Muscle layer of colon (tissue), 2 donors: Measurements from ENCODE around the gene KCNIP1.

ENCODE experiments used
- H3K27ac ChIP-seq: one replicate; pipeline ENCODE4 v1.7.0; 2013; ENCODE audit warnings: low read depth, mild to moderate bottlenecking, low read length, moderate library complexity
- H3K27me3 ChIP-seq, 2 donors: one replicate each; pipeline ENCODE4 v1.7.0; 2013; ENCODE audit warnings: low read length in 2 of 2, mild to moderate bottlenecking in 2 of 2; ENCODE audit not compliant: insufficient read depth in 2 of 2, control insufficient read depth in 1 of 2
- H3K36me3 ChIP-seq: one replicate; pipeline ENCODE4 v1.7.0; 2013; ENCODE audit warnings: mild to moderate bottlenecking, low read length; ENCODE audit not compliant: insufficient read depth
- H3K4me1 ChIP-seq: one replicate; pipeline ENCODE4 v1.7.0; 2013; ENCODE audit warnings: mild to moderate bottlenecking, low read length; ENCODE audit not compliant: insufficient read depth
- H3K4me3 ChIP-seq, 2 donors: one replicate each; pipeline ENCODE4 v1.7.0; 2013; ENCODE audit warnings: low read length in 2 of 2, low read depth in 1 of 2, mild to moderate bottlenecking in 1 of 2, moderate library complexity in 1 of 2
- H3K9ac ChIP-seq: one replicate; pipeline ENCODE4 v1.7.0; 2013; ENCODE audit warnings: low read length
- H3K9me3 ChIP-seq: one replicate; pipeline ENCODE4 v1.7.0; 2013; ENCODE audit warnings: mild to moderate bottlenecking, low read length
- donor health status: abdominal sarcoma.
- donor health status: Adenocarcinoma of cecum.

KCNIP1 gene

GRCh38 chr5:170662966-170663365 is 159.1 kb downstream of the KCNIP1 start:
- Histone ChIP-seq H3K27me3 (no peaks in the 10 kb centered on the region), H3K9me3 (no peaks in the 10 kb centered on the region), H3K36me3 (no peaks in the 10 kb centered on the region), H3K27ac (no peak overlapping the region), H3K4me1 (no peaks in the 10 kb centered on the region), H3K9ac (no peak overlapping the region), H3K4me3 (no peak overlapping the region)

GRCh38 chr5:170678811-170679210 is 175.0 kb downstream of the KCNIP1 start:
- peaks cover 0 to 4% of the 10 kb centered on the region in 2 donors for H3K27me3 ChIP-seq
- H3K4me1 ChIP-seq = no peaks in the 10 kb centered on the region
- no peak overlapping the region for H3K9ac ChIP-seq
- no peaks in the 10 kb centered on the region for H3K36me3 ChIP-seq
- H3K9me3 ChIP-seq = no peaks in the 10 kb centered on the region
- H3K27ac ChIP-seq = no peak overlapping the region
- H3K4me3 ChIP-seq = no peak overlapping the region

- Histone ChIP-seq H3K4me3 (no peak overlapping the region), H3K27ac (no peak overlapping the region), H3K9me3 (no peaks in the 10 kb centered on the region), H3K27me3 (no peaks in the 10 kb centered on the region), H3K9ac (no peak overlapping the region), H3K36me3 (no peaks in the 10 kb centered on the region), H3K4me1 (no peaks in the 10 kb centered on the region)
Observed at GRCh38 chr5:170681013-170681433, 177.2 kb downstream of the KCNIP1 start.

GRCh38 chr5:170691657-170692056 is 187.8 kb downstream of the KCNIP1 start:
- Histone ChIP-seq H3K9me3 (no peaks in the 10 kb centered on the region), H3K9ac (no peak overlapping the region)

GRCh38 chr5:170693701-170694100 is 189.9 kb downstream of the KCNIP1 start:
- Histone ChIP-seq H3K27me3 (peaks cover 0 to 14% of the 10 kb centered on the region in 2 donors), H3K4me3 (no peak overlapping the region)

More at GRCh38 chr5:170691657-170692056, 187.8 kb downstream of the KCNIP1 start:
- H3K4me1 ChIP-seq = no peaks in the 10 kb centered on the region
- no peaks in the 10 kb centered on the region for H3K36me3 ChIP-seq
- H3K27me3 ChIP-seq = peaks cover 0 to 14% of the 10 kb centered on the region in 2 donors
- no peak overlapping the region for H3K4me3 ChIP-seq
- H3K27ac ChIP-seq = no peak overlapping the region

GRCh38 chr5:170694911-170695310 is 191.1 kb downstream of the KCNIP1 start:
- Histone ChIP-seq H3K9ac (no peak overlapping the region), H3K4me1 (no peaks in the 10 kb centered on the region), H3K27ac (no peak overlapping the region), H3K36me3 (no peaks in the 10 kb centered on the region), H3K27me3 (peaks cover 0 to 14% of the 10 kb centered on the region in 2 donors), H3K9me3 (no peaks in the 10 kb centered on the region), H3K4me3 (no peak overlapping the region)

More at GRCh38 chr5:170693701-170694100, 189.9 kb downstream of the KCNIP1 start:
- H3K9me3 ChIP-seq = no peaks in the 10 kb centered on the region
- no peak overlapping the region for H3K27ac ChIP-seq
- H3K9ac ChIP-seq = no peak overlapping the region
- H3K4me1 ChIP-seq = no peaks in the 10 kb centered on the region
- H3K36me3 ChIP-seq = no peaks in the 10 kb centered on the region

- no peaks in the 10 kb centered on the region for H3K9me3 ChIP-seq
- H3K36me3 ChIP-seq = no peaks in the 10 kb centered on the region
- no peak overlapping the region for H3K4me3 ChIP-seq
- no peaks in the 10 kb centered on the region for H3K4me1 ChIP-seq
- no peak overlapping the region for H3K27ac ChIP-seq
- H3K27me3 ChIP-seq = peaks cover 0 to 6% of the 10 kb centered on the region in 2 donors
- H3K9ac ChIP-seq = no peak overlapping the region
Observed at GRCh38 chr5:170697031-170697430, 193.2 kb downstream of the KCNIP1 start.

- Histone ChIP-seq H3K9ac (no peak overlapping the region), H3K4me3 (no peak overlapping the region), H3K9me3 (no peaks in the 10 kb centered on the region), H3K36me3 (no peaks in the 10 kb centered on the region), H3K4me1 (no peaks in the 10 kb centered on the region), H3K27me3 (no peaks in the 10 kb centered on the region), H3K27ac (no peak overlapping the region)
Observed at GRCh38 chr5:170700503-170700902, 196.7 kb downstream of the KCNIP1 start.

GRCh38 chr5:170701334-170701733 is 197.5 kb downstream of the KCNIP1 start:
- Histone ChIP-seq H3K4me1 (no peaks in the 10 kb centered on the region), H3K4me3 (no peak overlapping the region), H3K9ac (no peak overlapping the region), H3K36me3 (no peaks in the 10 kb centered on the region), H3K9me3 (no peaks in the 10 kb centered on the region), H3K27me3 (no peaks in the 10 kb centered on the region), H3K27ac (no peak overlapping the region)

- Histone ChIP-seq H3K27ac (no peak overlapping the region), H3K4me1 (no peaks in the 10 kb centered on the region), H3K36me3 (no peaks in the 10 kb centered on the region), H3K27me3 (no peaks in the 10 kb centered on the region), H3K9ac (no peak overlapping the region), H3K4me3 (no peak overlapping the region), H3K9me3 (no peaks in the 10 kb centered on the region)
Observed at GRCh38 chr5:170704417-170705192, 200.8 kb downstream of the KCNIP1 start.

- H3K9ac ChIP-seq = no peak overlapping the region
- H3K4me3 ChIP-seq = no peak overlapping the region
- no peaks in the 10 kb centered on the region for H3K4me1 ChIP-seq
- H3K27ac ChIP-seq = no peak overlapping the region
- no peaks in the 10 kb centered on the region for H3K36me3 ChIP-seq
- H3K27me3 ChIP-seq = no peaks in the 10 kb centered on the region
- no peaks in the 10 kb centered on the region for H3K9me3 ChIP-seq
Observed at GRCh38 chr5:170709640-170710039, 205.8 kb downstream of the KCNIP1 start.

- H3K27me3 ChIP-seq = no peaks in the 10 kb centered on the region
- H3K9ac ChIP-seq = no peak overlapping the region
- H3K36me3 ChIP-seq = no peaks in the 10 kb centered on the region
- H3K27ac ChIP-seq = no peak overlapping the region
- H3K9me3 ChIP-seq = no peaks in the 10 kb centered on the region
- H3K4me1 ChIP-seq = no peaks in the 10 kb centered on the region
- H3K4me3 ChIP-seq = no peak overlapping the region
Observed at GRCh38 chr5:170711300-170711699, 207.5 kb downstream of the KCNIP1 start.
